MG63 (cell line): ENCODE data around the gene PPP2R5C. TPM values are rescaled to one million over a fixed set of nuclear protein-coding genes. Genes with fewer than 3 reads are reported as not detected.

Source experiments
- DNase-seq: peaks from one replicate; pipeline ENCODE4 v3.0.0-alpha.2; 2020
- H3K27me3 ChIP-seq: fragments of 250-450 bp; sonication (Bioruptor Pico); 2 replicates; pipeline ENCODE4 v1.5.1; 2020; ENCODE audit warnings: mild to moderate bottlenecking, moderate library complexity
- H3K36me3 ChIP-seq: fragments of 250-450 bp; sonication (Bioruptor Pico); 2 replicates; pipeline ENCODE4 v1.5.1; 2020; ENCODE audit warnings: mild to moderate bottlenecking, moderate library complexity
- H3K4me3 ChIP-seq: fragments of 250-450 bp; sonication (Bioruptor Pico); 2 replicates; pipeline ENCODE4 v1.5.1; 2020; ENCODE audit warnings: mild to moderate bottlenecking, moderate library complexity
- H3K9me3 ChIP-seq: fragments of 250-450 bp; sonication (Bioruptor Pico); 2 replicates; pipeline ENCODE4 v1.5.1; 2020; ENCODE audit warnings: mild to moderate bottlenecking, moderate library complexity
- total RNA-seq: library from RNA; depleted of rRNA; stranded (reverse); fragments of >200 nt; shearing (Covaris generic); gene quantifications from 2 replicates; pipeline ENCODE4 v1.2.3, GENCODE V29; 2014; ENCODE audit warnings: low replicate concordance

Gene PPP2R5C
- total RNA-seq, 1 experiment from 2014 or later = 53.3 TPM

DNA sequence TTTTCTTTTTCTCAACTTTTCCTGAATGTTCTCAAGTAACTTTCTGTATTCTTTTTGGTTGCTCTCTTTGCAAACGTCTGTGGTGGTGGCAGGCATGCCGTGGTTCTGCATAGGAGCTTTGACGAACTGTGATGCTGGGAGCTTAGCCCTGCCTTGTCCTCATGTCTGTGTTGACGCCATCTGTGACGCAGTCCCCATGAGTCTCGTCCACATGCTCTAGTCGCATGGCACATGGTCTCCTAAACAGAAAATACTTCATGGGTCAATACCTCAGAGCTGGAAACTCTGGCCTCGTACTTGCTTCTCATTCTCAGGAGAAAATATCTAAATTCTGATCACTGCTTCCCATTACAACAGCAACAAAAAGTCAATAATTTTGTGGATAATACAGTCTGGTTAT, 152.6 kb downstream of the PPP2R5C start:
- Histone ChIP-seq H3K4me3 (no peak overlapping the region), H3K9me3 (no peaks in the 10 kb centered on the region), H3K36me3 (no peaks in the 10 kb centered on the region; the same call in 1 of the 2 replicates), H3K27me3 (no peaks in the 10 kb centered on the region)
- DNase-seq = no peak

DNA sequence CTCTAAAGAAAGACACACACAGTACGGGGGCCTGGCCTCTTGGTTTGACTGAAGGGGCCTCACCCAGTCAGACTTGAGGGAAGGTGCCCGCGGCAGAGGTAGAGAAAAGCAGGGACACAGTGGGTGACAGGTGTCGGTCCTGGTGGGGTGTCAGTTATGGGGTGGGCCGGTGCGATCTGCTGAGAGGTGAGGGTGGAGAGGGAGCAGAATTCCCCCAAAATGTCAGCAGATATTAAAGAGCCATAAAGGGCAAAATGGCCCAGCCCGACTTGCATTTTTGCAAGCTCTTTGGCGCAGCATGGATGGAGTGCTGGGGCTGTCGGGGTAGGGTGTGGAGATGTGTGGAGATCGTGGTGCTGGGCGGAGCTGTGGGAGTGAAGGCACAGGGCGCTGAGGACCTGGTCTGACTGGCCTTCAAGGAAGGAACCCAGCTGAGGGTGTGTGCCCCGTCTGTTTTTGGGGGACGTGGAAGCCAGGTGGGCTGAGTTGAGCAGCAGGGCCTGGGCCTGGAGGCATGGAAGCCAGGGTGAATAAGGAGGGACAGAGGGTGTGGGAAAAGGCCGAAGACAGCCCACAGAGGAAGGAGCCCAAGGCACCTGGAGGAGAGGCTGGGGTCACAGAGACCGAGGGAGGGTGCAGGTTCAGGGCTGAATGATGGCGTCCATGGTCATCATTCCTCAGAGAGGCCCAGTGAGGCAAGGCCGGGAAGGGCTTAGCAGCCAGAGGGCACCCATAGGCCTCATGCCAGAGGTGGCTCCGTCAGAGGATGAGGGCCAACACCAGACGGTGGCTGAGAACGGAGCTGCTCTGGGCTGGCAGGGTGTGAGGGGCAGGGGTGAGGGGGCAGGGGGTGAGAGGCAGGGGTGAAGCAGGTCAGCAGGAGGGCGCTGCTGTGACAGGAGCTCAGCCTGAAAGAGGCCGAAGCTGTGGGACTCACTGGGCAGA, 154.6 kb downstream of the PPP2R5C start:
- DNase-seq = no peak
- Histone ChIP-seq H3K36me3 (no peaks in the 10 kb centered on the region; the same call in 1 of the 2 replicates), H3K9me3 (no peaks in the 10 kb centered on the region), H3K4me3 (no peak overlapping the region), H3K27me3 (no peaks in the 10 kb centered on the region)

DNA sequence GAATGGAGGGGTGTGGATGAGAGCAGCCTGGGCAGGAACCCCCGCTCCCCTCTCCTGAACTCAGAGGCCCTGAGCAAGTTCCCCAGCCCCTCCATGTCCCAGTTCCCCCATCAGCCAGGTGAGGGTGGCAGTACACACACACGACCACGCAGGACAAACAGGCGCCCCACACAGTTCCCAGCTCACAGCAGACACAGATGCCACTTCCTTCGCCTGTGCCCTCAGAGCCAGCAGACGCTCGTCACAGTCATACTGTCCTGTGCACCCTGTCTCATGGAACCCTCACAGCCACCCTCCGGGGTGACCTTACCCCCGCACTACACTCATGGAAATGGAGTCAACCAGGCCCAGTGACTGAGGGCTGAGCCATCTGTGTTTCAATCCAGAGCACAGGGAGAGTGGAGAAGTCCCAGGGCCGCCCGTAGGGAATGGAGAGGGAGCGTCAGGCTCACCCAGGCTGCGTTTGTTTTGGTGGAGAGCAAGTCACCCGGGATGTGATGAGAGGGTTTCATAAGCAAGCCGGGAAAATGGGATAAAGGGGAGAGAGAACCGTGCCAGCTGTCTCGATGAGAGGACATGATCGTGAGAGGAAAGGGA, 155.4 kb downstream of the PPP2R5C start:
- no peaks in the 10 kb centered on the region; the same call in 1 of the 2 replicates for H3K36me3 ChIP-seq
- no peak overlapping the region for H3K4me3 ChIP-seq
- DNase-seq = no peak
- no peaks in the 10 kb centered on the region for H3K9me3 ChIP-seq
- no peaks in the 10 kb centered on the region for H3K27me3 ChIP-seq

DNA sequence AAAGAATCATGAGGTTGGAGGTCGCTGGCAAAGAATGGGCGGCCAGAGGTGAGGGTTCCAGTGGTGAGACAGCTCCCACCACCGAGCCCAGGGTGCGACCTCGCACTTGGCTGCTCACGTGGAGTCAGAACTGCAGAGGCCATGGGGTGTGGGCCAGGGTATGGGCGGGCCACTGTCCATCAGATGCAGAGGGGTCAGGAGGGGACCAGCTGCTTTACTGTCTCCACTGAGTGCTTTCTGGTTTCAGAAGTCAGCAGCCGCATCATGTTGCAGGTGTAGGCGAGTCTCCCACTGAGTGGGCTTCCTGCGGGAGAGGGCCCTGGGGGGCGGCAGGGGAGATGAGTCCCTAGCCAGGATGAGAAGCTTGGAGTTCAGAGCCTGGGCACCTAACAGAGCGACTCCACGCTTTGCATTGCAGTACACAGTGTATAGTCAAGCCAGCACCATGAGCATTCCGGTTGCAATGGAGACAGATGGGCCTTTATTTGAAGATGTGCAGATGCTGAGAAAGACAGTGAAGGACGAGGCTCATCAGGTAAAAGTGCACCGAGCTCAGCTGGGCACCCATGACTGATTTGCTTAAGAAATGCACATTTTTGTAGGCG, 156.0 kb downstream of the PPP2R5C start:
- Histone ChIP-seq H3K9me3 (no peaks in the 10 kb centered on the region), H3K4me3 (no peak overlapping the region), H3K27me3 (no peaks in the 10 kb centered on the region), H3K36me3 (no peaks in the 10 kb centered on the region; the same call in 1 of the 2 replicates)
- no peak for DNase-seq

DNA sequence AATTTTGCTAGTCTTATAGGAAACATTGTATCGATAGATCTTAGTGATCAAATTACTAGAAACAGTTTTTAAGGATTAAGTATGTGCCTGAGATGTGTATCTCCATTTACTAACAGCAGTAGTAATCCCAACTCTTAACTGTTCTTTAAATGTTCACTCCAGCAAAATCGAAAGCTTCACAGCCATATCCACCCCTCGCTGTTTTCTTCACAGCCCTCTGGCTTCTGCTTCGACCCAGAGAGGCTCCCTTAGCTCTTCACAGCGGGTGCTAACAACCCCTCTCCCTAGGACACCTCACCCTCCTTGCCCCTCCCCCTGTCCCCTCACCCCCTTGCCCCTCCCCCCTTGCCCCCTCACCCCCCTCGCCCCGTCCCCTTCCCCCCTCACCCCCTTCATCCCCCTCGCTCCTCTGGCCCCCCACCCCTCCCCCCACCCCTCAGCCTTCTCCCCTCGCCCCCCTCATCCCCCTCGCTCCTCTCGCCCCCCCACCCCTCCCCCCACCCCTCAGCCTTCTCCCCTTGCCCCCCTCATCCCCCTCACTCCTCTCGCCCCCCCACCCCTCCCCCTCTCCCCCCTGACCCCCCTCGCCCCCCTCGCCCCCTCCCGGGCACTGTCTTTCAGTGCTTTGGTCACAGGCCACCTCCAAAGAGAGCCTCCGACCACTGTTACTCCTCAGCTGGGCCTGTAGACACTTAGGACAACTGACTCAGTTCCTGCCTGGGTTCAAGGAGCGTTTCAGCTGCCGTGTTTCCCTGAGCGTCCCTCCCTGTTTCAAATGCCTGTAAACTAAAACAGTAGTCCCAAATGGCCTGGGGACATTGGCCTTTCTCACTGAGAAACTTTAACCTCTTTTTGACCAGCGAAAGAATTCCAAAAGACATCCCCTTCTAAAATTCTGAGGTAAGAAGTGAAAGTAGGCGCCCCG, 156.8 kb downstream of the PPP2R5C start:
- no peaks in the 10 kb centered on the region for H3K27me3 ChIP-seq
- no peaks in the 10 kb centered on the region for H3K36me3 ChIP-seq
- H3K4me3 ChIP-seq = no peak overlapping the region
- no peak for DNase-seq
- H3K9me3 ChIP-seq = no peaks in the 10 kb centered on the region

DNA sequence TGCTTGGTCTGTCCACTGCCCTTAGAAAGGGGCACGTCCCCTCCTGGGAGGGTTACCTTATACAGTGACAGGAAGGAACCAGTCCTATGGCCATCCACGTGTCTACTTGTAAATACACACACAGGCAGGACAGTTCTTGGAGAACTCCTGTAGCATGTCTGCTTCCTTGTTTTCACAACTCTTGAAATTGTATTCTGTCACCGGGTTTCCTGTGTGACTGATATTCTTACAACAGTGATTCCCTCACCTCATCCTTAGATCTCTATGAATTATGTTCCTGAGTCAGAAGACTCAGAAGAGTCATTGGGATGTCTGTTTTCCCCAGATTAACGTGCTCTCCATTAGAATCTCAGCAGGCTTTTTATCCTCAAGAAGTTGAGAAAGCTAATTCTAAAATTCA, 158.8 kb downstream of the PPP2R5C start:
- H3K27me3 ChIP-seq = no peaks in the 10 kb centered on the region
- no peak overlapping the region for H3K4me3 ChIP-seq
- H3K9me3 ChIP-seq = no peaks in the 10 kb centered on the region
- no peaks in the 10 kb centered on the region for H3K36me3 ChIP-seq
- DNase-seq = no peak

DNA sequence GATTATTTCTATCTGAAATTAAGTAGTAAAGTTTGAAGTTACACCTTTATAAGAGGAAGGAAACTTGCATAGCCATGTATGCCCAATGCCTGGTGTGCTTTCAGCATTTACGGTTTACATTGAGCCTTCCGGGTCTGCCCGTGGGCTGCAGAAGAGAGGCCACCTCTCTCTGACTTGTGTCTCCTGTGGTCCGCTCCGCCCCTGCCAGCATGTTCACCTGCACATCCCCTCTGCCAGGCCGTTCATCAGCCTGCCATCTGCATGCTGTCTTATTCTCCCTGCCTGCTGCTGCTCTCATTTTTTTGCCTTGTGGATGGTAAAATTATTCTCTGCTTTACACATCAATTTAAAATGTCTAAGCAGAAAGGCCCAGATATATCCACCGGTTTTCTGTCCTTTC, 161.4 kb downstream of the PPP2R5C start:
- no peak for DNase-seq
- H3K36me3 ChIP-seq = no peaks in the 10 kb centered on the region
- H3K4me3 ChIP-seq = no peak overlapping the region
- no peaks in the 10 kb centered on the region for H3K27me3 ChIP-seq
- no peaks in the 10 kb centered on the region for H3K9me3 ChIP-seq

DNA sequence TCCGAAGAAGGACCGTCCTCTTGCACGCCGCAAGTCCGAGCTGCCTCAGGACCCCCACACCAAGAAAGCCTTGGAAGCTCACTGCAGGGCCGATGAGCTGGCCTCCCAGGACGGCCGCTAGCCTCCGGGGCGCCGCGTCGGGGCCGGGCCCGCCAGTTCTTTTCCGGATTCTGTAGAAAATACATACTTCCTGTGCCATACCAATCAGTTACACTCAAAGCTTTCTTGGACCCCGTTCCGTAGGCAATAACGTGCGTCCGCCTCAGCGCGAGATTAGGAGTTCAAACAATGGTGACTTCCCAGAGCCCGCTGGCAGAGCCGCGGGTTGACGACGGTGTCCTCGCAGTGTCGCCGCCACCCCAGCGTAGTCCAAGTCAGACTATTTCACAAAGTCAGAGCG, 163.6 kb downstream of the PPP2R5C start:
- no peak overlapping the region for H3K4me3 ChIP-seq
- no peaks in the 10 kb centered on the region for H3K36me3 ChIP-seq
- no peaks in the 10 kb centered on the region for H3K27me3 ChIP-seq
- no peaks in the 10 kb centered on the region for H3K9me3 ChIP-seq
- DNase-seq = no peak

DNA sequence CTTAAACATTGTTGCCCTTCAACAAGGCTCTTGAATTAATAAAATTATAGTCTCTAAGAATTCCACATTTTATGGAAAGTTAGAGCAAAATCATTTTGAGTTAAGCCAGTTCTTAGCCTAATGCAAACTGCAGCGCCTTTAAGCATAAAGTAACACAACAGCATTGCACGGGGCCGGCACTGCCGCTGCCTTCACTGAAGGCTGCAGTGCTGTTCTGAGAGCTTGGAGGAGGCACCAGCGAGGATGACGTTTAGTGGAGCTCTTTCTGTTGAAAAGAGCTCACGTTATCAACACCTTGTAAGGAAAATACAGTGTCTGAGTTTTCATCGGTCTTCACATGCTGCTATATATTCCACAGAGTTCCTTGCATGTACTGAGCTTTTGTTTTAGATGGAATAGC, 164.6 kb downstream of the PPP2R5C start:
- DNase-seq = no peak
- no peaks in the 10 kb centered on the region for H3K36me3 ChIP-seq
- no peaks in the 10 kb centered on the region for H3K27me3 ChIP-seq
- H3K9me3 ChIP-seq = no peaks in the 10 kb centered on the region
- H3K4me3 ChIP-seq = no peak overlapping the region

DNA sequence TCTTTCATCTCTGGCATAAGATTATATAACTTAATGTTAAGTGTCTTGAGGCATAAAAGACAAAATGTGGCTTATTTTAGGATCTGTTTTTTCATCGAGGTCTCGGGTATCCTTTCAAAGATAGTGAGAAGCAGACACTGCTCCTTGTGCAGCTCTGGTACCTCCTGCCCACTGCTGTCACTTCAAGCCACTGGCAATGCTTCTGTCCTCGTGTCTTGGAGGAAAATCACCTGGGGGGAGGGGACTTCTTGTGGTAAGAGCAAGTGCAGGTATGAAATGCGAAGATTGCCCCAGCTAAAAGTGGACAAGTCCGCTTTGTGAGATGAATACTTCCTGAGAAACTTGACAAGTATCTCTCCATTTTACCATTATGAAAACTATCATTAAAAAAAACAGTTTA, 165.1 kb downstream of the PPP2R5C start:
- DNase-seq = no peak
- Histone ChIP-seq H3K36me3 (no peaks in the 10 kb centered on the region), H3K27me3 (no peaks in the 10 kb centered on the region), H3K9me3 (no peaks in the 10 kb centered on the region), H3K4me3 (no peak overlapping the region)

DNA sequence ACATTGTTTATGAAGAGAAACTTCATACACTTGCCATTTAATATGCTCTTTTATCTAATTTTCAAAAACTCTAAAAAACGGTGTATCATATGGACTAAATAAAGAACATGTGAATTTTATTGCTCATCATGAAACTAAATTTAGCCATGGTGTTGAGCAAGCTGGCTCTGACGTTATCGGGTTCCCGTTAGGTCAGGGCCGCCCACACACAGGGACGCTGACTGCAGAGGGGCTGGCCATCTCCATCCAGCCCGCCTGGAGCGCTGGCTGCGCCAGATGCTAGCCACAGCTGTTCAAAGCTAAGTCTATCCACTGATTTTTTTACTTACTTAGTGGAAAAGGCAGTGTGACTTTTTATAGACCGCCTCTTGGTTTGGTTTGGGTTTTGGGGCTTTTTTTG, 166.3 kb downstream of the PPP2R5C start:
- Histone ChIP-seq H3K27me3 (no peaks in the 10 kb centered on the region), H3K36me3 (no peaks in the 10 kb centered on the region), H3K4me3 (no peak overlapping the region), H3K9me3 (no peaks in the 10 kb centered on the region)
- peak; percentile 11 for DNase-seq

DNA sequence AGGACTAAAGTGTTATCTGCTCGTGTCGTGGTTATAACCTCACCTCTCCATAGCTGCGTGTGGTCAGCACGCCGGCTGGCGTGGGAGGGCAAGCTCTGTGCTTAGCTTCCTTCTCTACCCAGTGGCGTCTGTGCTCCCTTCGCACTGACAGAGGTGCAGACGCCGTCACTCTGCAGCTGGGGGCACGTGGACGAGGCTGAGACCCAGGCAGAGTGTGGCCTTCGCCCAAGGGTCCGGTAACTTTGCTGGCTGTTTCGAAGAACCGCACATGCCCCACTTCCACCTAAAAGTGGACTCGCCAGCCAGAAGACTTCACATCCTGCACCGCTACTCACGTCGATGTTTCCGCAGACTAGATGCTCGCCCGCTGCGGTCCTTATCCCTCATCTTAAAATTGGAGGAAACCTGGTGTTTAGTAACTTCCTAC, 166.9 kb downstream of the PPP2R5C start:
- no peak for DNase-seq

DNA sequence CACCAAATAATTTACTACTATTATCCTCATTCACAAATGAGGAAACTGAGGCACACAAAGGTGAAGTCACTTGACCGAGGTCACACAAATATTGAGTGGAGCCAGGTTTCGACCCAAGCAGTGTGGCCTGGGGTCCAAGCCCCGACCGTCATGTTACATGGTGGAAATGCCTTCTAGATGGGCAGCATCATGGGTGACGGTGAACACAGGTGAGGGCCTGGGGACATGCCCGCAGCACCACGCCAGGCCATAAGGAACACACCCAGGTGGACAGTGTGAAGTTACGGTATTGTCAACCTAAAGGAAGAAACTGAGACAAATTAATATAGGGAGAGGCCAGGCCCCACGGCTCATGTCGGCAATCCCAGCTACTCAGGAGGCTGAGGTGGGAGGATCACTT, 167.6 kb downstream of the PPP2R5C start:
- no peak overlapping the region for H3K4me3 ChIP-seq
- no peaks in the 10 kb centered on the region for H3K27me3 ChIP-seq
- no peaks in the 10 kb centered on the region for H3K36me3 ChIP-seq
- DNase-seq = no peak
- H3K9me3 ChIP-seq = no peaks in the 10 kb centered on the region

More for the DNA sequence above, 166.9 kb downstream of the PPP2R5C start:
- H3K27me3 ChIP-seq = no peaks in the 10 kb centered on the region
- H3K36me3 ChIP-seq = no peaks in the 10 kb centered on the region
- H3K4me3 ChIP-seq = no peak overlapping the region
- H3K9me3 ChIP-seq = no peaks in the 10 kb centered on the region

DNA sequence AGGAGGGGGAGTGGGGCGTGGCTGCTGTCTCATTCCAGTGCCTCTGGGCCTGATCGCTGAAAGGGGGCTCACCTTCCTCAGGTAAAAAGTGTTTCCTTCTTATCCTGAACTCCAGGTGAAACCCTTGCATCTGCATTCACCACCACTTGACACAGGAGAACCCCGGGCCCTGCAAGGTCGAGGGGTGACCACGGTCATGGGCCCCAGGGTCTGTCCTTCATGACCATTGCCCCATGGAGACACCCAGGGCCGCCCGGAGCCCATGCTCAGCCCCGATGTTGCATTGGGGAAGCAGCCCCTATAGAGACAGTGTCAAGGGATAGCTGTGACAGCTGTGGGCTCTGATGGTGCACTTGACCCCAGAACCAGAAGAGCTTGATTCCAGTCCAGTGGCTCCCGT, 168.4 kb downstream of the PPP2R5C start:
- Histone ChIP-seq H3K4me3 (no peak overlapping the region), H3K36me3 (no peaks in the 10 kb centered on the region), H3K27me3 (no peaks in the 10 kb centered on the region), H3K9me3 (no peaks in the 10 kb centered on the region)
- DNase-seq = no peak

DNA sequence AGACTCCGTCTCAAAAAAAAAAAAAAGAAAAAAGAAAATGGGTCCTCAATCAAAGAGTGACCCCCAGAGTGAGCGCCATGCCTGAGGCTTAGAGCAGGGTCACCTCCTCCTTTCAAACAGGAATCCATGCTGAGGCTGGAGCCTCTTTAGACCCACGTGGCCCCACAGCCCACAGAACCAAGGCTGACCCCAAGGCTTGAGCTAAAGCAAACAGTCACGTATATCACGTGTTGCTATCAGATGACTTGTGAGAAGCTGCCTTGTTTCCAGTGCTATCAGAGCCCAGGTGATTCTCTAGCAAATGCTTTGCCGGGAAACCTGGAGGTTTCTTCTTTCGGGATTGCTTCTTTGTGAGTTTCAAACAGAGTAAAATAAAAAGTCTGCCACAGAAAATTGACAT, 171.2 kb downstream of the PPP2R5C start:
- H3K9me3 ChIP-seq = no peaks in the 10 kb centered on the region
- H3K4me3 ChIP-seq = no peak overlapping the region
- H3K27me3 ChIP-seq = no peaks in the 10 kb centered on the region
- no peak for DNase-seq
- H3K36me3 ChIP-seq = no peaks in the 10 kb centered on the region

DNA sequence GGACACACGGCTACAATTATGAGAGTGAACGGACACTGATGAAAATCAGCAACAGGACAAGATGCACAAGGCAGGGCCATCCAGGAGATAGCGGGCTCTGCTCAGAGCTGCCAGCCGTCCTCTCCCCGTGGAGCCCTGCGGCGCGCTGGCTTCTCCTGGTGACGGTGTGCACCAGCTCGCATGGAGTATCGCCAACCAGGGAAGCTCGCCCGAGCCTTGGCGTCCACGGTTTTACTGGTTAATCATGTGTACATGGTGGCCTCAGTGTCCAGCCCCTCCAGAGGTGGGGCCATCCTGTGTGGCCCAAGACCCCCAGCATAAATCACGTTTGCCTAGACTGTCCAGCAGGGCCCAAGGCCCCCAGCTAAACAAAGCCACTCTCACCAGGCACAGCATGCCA, 171.7 kb downstream of the PPP2R5C start:
- no peak for DNase-seq
- Histone ChIP-seq H3K36me3 (no peaks in the 10 kb centered on the region), H3K4me3 (no peak overlapping the region), H3K9me3 (no peaks in the 10 kb centered on the region), H3K27me3 (no peaks in the 10 kb centered on the region)
